ENCODE results near the gene KRT24. TPM values are rescaled to one million over a fixed set of nuclear protein-coding genes. Genes with fewer than 3 reads are reported as not detected.

Gene KRT24
- total RNA-seq (2022; extraction: Qiagen RNA extraction; ENCODE audit: low read depth), result not detected in 5 replicates

DNA sequence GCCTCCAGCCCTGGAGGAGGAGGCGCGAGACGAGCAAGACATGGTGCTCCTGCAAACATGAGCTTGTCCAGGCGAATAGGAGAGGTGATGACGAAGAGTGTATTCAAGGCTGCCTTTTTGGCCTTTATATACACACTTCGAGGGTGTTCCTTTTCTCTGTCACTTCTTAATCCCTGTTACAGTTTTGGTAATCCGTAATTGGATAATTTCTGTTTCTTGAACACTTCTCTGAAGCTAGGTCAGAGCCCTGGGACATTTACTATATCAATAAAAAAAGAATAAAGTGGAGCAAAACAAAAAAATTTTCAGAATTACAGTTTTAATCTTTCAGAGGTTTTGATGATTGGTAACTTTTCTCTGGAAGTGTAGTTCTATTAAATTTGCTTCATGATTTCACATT is at the start of gene KRT24:
Gene KRT24 (minus strand): TSS at position 101 of the 400 bp plus-strand sequence. CDS start 59 bp downstream, at position 42.

GRCh38 chr17:40664582-40665333 is 38.8 kb downstream of the KRT24 start, which contains the start of gene KRT222:
Gene KRT222 (minus strand): TSS chr17:40665177. CDS start chr17:40665099, 78 bp downstream.

Other genes with a start within 250 kb of the KRT24 start
- gene TNS4, start 202.1 kb downstream of the KRT24 start, total RNA-seq (2022; extraction: Qiagen RNA extraction; ENCODE audit: low read depth), result 79.8 to 97.2 TPM (median 92.1 TPM) in 5 replicates
- 0.86 to 1.1 TPM (median 1.0 TPM) in 5 replicates for gene CCR7, start 138.3 kb downstream of the KRT24 start, total RNA-seq (2022; extraction: Qiagen RNA extraction; ENCODE audit: low read depth)
- 98.5 to 122 TPM (median 119 TPM) in 5 replicates for gene SMARCE1, start 55.9 kb downstream of the KRT24 start, total RNA-seq (2022; extraction: Qiagen RNA extraction; ENCODE audit: low read depth)
- gene KRT222, start 38.6 kb downstream of the KRT24 start, total RNA-seq (2022; extraction: Qiagen RNA extraction; ENCODE audit: low read depth), result 0.39 to 0.61 TPM (median 0.47 TPM) in 5 replicates
- gene KRT25, start 51.6 kb upstream of the KRT24 start, total RNA-seq (2022; extraction: Qiagen RNA extraction; ENCODE audit: low read depth), result not detected in 5 replicates
- not detected in 5 replicates for gene KRT26, start 68.4 kb upstream of the KRT24 start, total RNA-seq (2022; extraction: Qiagen RNA extraction; ENCODE audit: low read depth)
- gene KRT27, start 78.8 kb upstream of the KRT24 start, total RNA-seq (2022; extraction: Qiagen RNA extraction; ENCODE audit: low read depth), result not detected in 5 replicates
- not detected in 5 replicates for gene KRT28, start 96.2 kb upstream of the KRT24 start, total RNA-seq (2022; extraction: Qiagen RNA extraction; ENCODE audit: low read depth)
- 80.9 to 125 TPM (median 111 TPM) in 5 replicates for gene KRT10, start 118.9 kb upstream of the KRT24 start, total RNA-seq (2022; extraction: Qiagen RNA extraction; ENCODE audit: low read depth)
- gene KRT12, start 163.5 kb upstream of the KRT24 start, total RNA-seq (2022; extraction: Qiagen RNA extraction; ENCODE audit: low read depth), result not detected in 5 replicates
- gene KRT20, start 181.5 kb upstream of the KRT24 start, total RNA-seq (2022; extraction: Qiagen RNA extraction; ENCODE audit: low read depth), result 0.29 to 0.47 TPM (median 0.32 TPM) in 5 replicates
- 0.09 to 0.18 TPM (median 0.10 TPM) in 3 of 5 replicates, not detected in the others for gene KRT23, start 233.9 kb upstream of the KRT24 start, total RNA-seq (2022; extraction: Qiagen RNA extraction; ENCODE audit: low read depth)

All from A549 treated with DMSO at 1 μM for 4 hours (cell line).